Activated T-cell treated with anti-CD3 and anti-CD28 coated beads, Interleukin-2, amount 50 U/mL, for 4 hours (primary cell): ENCODE data around the gene TTC4. TPM values are rescaled to one million over a fixed set of nuclear protein-coding genes. Genes with fewer than 3 reads are reported as not detected.

Source experiments
- ATAC-seq, 2 donors: fragments of 200-7000 bp; cut with Tn5 transposase; one replicate each; pipeline ENCODE4 v1.10.0; 2021
- DNase-seq: peaks from one replicate; pipeline ENCODE4 v3.0.0-alpha.2; 2020
- H3K27me3 Mint-ChIP-seq: one replicate; pipeline ENCODE4 v1.8.0; 2021; ENCODE audit warnings: low read depth, mixed read lengths
- H3K36me3 Mint-ChIP-seq: one replicate; pipeline ENCODE4 v1.8.0; 2022; ENCODE audit warnings: mixed read lengths; ENCODE audit not compliant: insufficient read depth
- H3K4me1 Mint-ChIP-seq: one replicate; pipeline ENCODE4 v1.8.0; 2021; ENCODE audit warnings: low read depth, mixed read lengths
- H3K4me3 Mint-ChIP-seq: one replicate; pipeline ENCODE4 v1.8.0; 2021; ENCODE audit warnings: mild to moderate bottlenecking, moderate library complexity, mixed read lengths
- H3K9me3 Mint-ChIP-seq: one replicate; pipeline ENCODE4 v1.8.0; 2021; ENCODE audit warnings: mixed read lengths
- total RNA-seq, 3 donors: library from RNA; stranded (reverse); gene quantifications; one replicate each; pipeline ENCODE4 v1.2.1, GENCODE V29; 2021

TTC4 gene
- total RNA-seq, 3 donors from 2014 or later, result 52.5 to 61.2 (median 59.6) TPM

GRCh38 chr1:54695221-54695620 is 20.4 kb upstream of the TTC4 start:
- peaks cover 3% of the 10 kb centered on the region for H3K4me1 Mint-ChIP-seq
- H3K9me3 Mint-ChIP-seq, result no peaks in the 10 kb centered on the region
- peaks cover 13% of the 10 kb centered on the region for H3K27me3 Mint-ChIP-seq
- no peak overlapping the region for H3K4me3 Mint-ChIP-seq
- H3K36me3 Mint-ChIP-seq, result no peaks in the 10 kb centered on the region
- ATAC-seq (no peak), DNase-seq (no peak)

GRCh38 chr1:54695764-54696163 is 19.9 kb upstream of the TTC4 start:
- H3K4me3 Mint-ChIP-seq, result no peak overlapping the region
- DNase-seq (no peak), ATAC-seq (peak in 1 of 2 donors; percentile 56)
- no peaks in the 10 kb centered on the region for H3K36me3 Mint-ChIP-seq
- H3K9me3 Mint-ChIP-seq, result no peaks in the 10 kb centered on the region
- peaks cover 13% of the 10 kb centered on the region for H3K27me3 Mint-ChIP-seq
- H3K4me1 Mint-ChIP-seq, result peaks cover 3% of the 10 kb centered on the region

- Mint-ChIP-seq H3K36me3 (no peaks in the 10 kb centered on the region), H3K4me3 (no peak overlapping the region), H3K27me3 (peaks cover 13% of the 10 kb centered on the region), H3K4me1 (peaks cover 3% of the 10 kb centered on the region), H3K9me3 (no peaks in the 10 kb centered on the region)
- DNase-seq (no peak), ATAC-seq (no peak)
Observed at GRCh38 chr1:54696262-54696661, 19.4 kb upstream of the TTC4 start.

GRCh38 chr1:54697896-54698295 is 17.8 kb upstream of the TTC4 start:
- DNase-seq, result no peak
- Mint-ChIP-seq H3K36me3 (no peaks in the 10 kb centered on the region), H3K27me3 (peaks cover 11% of the 10 kb centered on the region), H3K4me1 (peaks cover 3% of the 10 kb centered on the region), H3K9me3 (no peaks in the 10 kb centered on the region), H3K4me3 (no peak overlapping the region)
- no peak for ATAC-seq

GRCh38 chr1:54698346-54698745 is 17.3 kb upstream of the TTC4 start:
- peaks cover 11% of the 10 kb centered on the region for H3K27me3 Mint-ChIP-seq

GRCh38 chr1:54699936-54700525 is 15.6 kb upstream of the TTC4 start:
- Mint-ChIP-seq H3K4me1 (peaks cover 3% of the 10 kb centered on the region), H3K4me3 (no peak overlapping the region), H3K9me3 (no peaks in the 10 kb centered on the region), H3K27me3 (peaks cover 11% of the 10 kb centered on the region), H3K36me3 (no peaks in the 10 kb centered on the region)
- no peak for DNase-seq
- no peak for ATAC-seq

More at GRCh38 chr1:54698346-54698745, 17.3 kb upstream of the TTC4 start:
- H3K4me1 Mint-ChIP-seq, result peaks cover 3% of the 10 kb centered on the region
- ATAC-seq (no peak), DNase-seq (no peak)
- no peaks in the 10 kb centered on the region for H3K36me3 Mint-ChIP-seq
- no peak overlapping the region for H3K4me3 Mint-ChIP-seq
- no peaks in the 10 kb centered on the region for H3K9me3 Mint-ChIP-seq

- H3K27me3 Mint-ChIP-seq, result peaks cover 13% of the 10 kb centered on the region
- H3K36me3 Mint-ChIP-seq, result no peaks in the 10 kb centered on the region
- no peak overlapping the region for H3K4me3 Mint-ChIP-seq
- peaks cover 3% of the 10 kb centered on the region for H3K4me1 Mint-ChIP-seq
- DNase-seq (no peak), ATAC-seq (no peak)
- no peaks in the 10 kb centered on the region for H3K9me3 Mint-ChIP-seq
Observed at GRCh38 chr1:54701066-54701465, 14.6 kb upstream of the TTC4 start.

GRCh38 chr1:54701996-54702395 is 13.7 kb upstream of the TTC4 start:
- no peak overlapping the region for H3K4me3 Mint-ChIP-seq
- peaks cover 12% of the 10 kb centered on the region for H3K27me3 Mint-ChIP-seq
- H3K9me3 Mint-ChIP-seq, result no peaks in the 10 kb centered on the region
- no peak for ATAC-seq
- H3K36me3 Mint-ChIP-seq, result no peaks in the 10 kb centered on the region
- no peak for DNase-seq
- H3K4me1 Mint-ChIP-seq, result no peaks in the 10 kb centered on the region

- Mint-ChIP-seq H3K36me3 (no peaks in the 10 kb centered on the region), H3K9me3 (no peaks in the 10 kb centered on the region), H3K27me3 (peaks cover 13% of the 10 kb centered on the region), H3K4me3 (no peak overlapping the region), H3K4me1 (no peaks in the 10 kb centered on the region)
- DNase-seq (no peak), ATAC-seq (no peak)
Observed at GRCh38 chr1:54703471-54703870, 12.2 kb upstream of the TTC4 start.

- no peaks in the 10 kb centered on the region for H3K36me3 Mint-ChIP-seq
- no peaks in the 10 kb centered on the region for H3K9me3 Mint-ChIP-seq
- H3K4me3 Mint-ChIP-seq, result no peak overlapping the region
- no peaks in the 10 kb centered on the region for H3K4me1 Mint-ChIP-seq
- H3K27me3 Mint-ChIP-seq, result peaks cover 16% of the 10 kb centered on the region
- no peak for DNase-seq
- ATAC-seq, result no peak
Observed at GRCh38 chr1:54705153-54705552, 10.5 kb upstream of the TTC4 start.

GRCh38 chr1:54706419-54706818 is 9.2 kb upstream of the TTC4 start:
- H3K4me3 Mint-ChIP-seq, result no peak overlapping the region
- H3K27me3 Mint-ChIP-seq, result peaks cover 16% of the 10 kb centered on the region
- H3K9me3 Mint-ChIP-seq, result no peaks in the 10 kb centered on the region
- DNase-seq (no peak), ATAC-seq (no peak)
- H3K4me1 Mint-ChIP-seq, result no peaks in the 10 kb centered on the region
- H3K36me3 Mint-ChIP-seq, result no peaks in the 10 kb centered on the region

GRCh38 chr1:54708385-54708784 is 7.3 kb upstream of the TTC4 start:
- H3K9me3 Mint-ChIP-seq, result no peaks in the 10 kb centered on the region
- DNase-seq (no peak), ATAC-seq (no peak)
- H3K4me3 Mint-ChIP-seq, result no peak overlapping the region
- no peaks in the 10 kb centered on the region for H3K36me3 Mint-ChIP-seq
- H3K4me1 Mint-ChIP-seq, result no peaks in the 10 kb centered on the region
- H3K27me3 Mint-ChIP-seq, result peaks cover 16% of the 10 kb centered on the region

- Mint-ChIP-seq H3K36me3 (no peaks in the 10 kb centered on the region), H3K9me3 (no peaks in the 10 kb centered on the region), H3K4me3 (no peak overlapping the region), H3K4me1 (no peaks in the 10 kb centered on the region), H3K27me3 (peaks cover 16% of the 10 kb centered on the region)
- DNase-seq, result no peak
- ATAC-seq, result no peak
Observed at GRCh38 chr1:54709547-54710292, 5.9 kb upstream of the TTC4 start.

- H3K4me1 Mint-ChIP-seq, result peaks cover 6% of the 10 kb centered on the region
- H3K27me3 Mint-ChIP-seq, result peaks cover 16% of the 10 kb centered on the region
- H3K36me3 Mint-ChIP-seq, result no peaks in the 10 kb centered on the region
- H3K9me3 Mint-ChIP-seq, result no peaks in the 10 kb centered on the region
- no peak overlapping the region for H3K4me3 Mint-ChIP-seq
- no peak for ATAC-seq
- DNase-seq, result no peak
Observed at GRCh38 chr1:54710434-54710833, 5.2 kb upstream of the TTC4 start.

- H3K4me1 Mint-ChIP-seq, result peaks cover 7% of the 10 kb centered on the region
- H3K4me3 Mint-ChIP-seq, result no peak overlapping the region
- no peaks in the 10 kb centered on the region for H3K36me3 Mint-ChIP-seq
- DNase-seq (no peak), ATAC-seq (no peak)
- H3K27me3 Mint-ChIP-seq, result peaks cover 16% of the 10 kb centered on the region
- H3K9me3 Mint-ChIP-seq, result no peaks in the 10 kb centered on the region
Observed at GRCh38 chr1:54710841-54711240, 4.8 kb upstream of the TTC4 start.
